Hematopoietic multipotent progenitor cell treated with erythropoietin and hydrocortisone succinate and interleukin-3 and kit ligand, for 15 days (in vitro differentiated cells): ENCODE measurements around the gene COMMD7.
"Not testable (repeated sequence)": the region's sequence is repeated elsewhere in the genome, so short reads cannot be mapped to it uniquely, and the experiment has no call there.

Source experiments
- DNase-seq: peaks from one replicate; pipeline ENCODE4 v3.0.0-alpha.2; 2015; ENCODE audit warnings: low spot score

COMMD7 gene

GRCh38 chr20:32728435-32728834 is 14.8 kb downstream of the COMMD7 start:
- not testable (repeated sequence) for DNase-seq

GRCh38 chr20:32727683-32728082 is 15.6 kb downstream of the COMMD7 start:
- no peak for DNase-seq

- no peak for DNase-seq
Observed at GRCh38 chr20:32718749-32719348, 24.4 kb downstream of the COMMD7 start.

GRCh38 chr20:32711346-32711745 is 31.9 kb downstream of the COMMD7 start:
- DNase-seq: no peak

- DNase-seq: no peak
Observed at GRCh38 chr20:32709632-32710121, 33.6 kb downstream of the COMMD7 start.

GRCh38 chr20:32709029-32709631 is 34.1 kb downstream of the COMMD7 start:
- not testable (repeated sequence) for DNase-seq

- no peak for DNase-seq
Observed at GRCh38 chr20:32707691-32708581, 35.3 kb downstream of the COMMD7 start.

- DNase-seq: no peak
Observed at GRCh38 chr20:32706486-32706885, 36.8 kb downstream of the COMMD7 start.

- no peak for DNase-seq
Observed at GRCh38 chr20:32702706-32703425, 40.4 kb downstream of the COMMD7 start.

- DNase-seq: no peak
Observed at GRCh38 chr20:32697608-32698007, 45.7 kb downstream of the COMMD7 start.

- DNase-seq: no peak
Observed at GRCh38 chr20:32695089-32695488, 48.2 kb downstream of the COMMD7 start.

- not testable (repeated sequence) for DNase-seq
Observed at GRCh38 chr20:32688966-32689365, 54.3 kb downstream of the COMMD7 start.

- no peak for DNase-seq
Observed at GRCh38 chr20:32687180-32687532, 56.1 kb downstream of the COMMD7 start.

GRCh38 chr20:32686530-32687179 is 56.6 kb downstream of the COMMD7 start:
- no peak for DNase-seq

GRCh38 chr20:32685541-32686529 is 57.4 kb downstream of the COMMD7 start:
- DNase-seq: no peak

- DNase-seq: no peak
Observed at GRCh38 chr20:32682508-32682987, 60.7 kb downstream of the COMMD7 start.

GRCh38 chr20:32681175-32682084 is 61.8 kb downstream of the COMMD7 start:
- DNase-seq: peak; percentile 24

GRCh38 chr20:32680544-32681174 is 62.6 kb downstream of the COMMD7 start:
- DNase-seq: no peak

- DNase-seq: peak; percentile 33
Observed at GRCh38 chr20:32678948-32679347, 64.3 kb downstream of the COMMD7 start.
